ENCODE results near the gene KDM8.

The KDM8 gene

DNA sequence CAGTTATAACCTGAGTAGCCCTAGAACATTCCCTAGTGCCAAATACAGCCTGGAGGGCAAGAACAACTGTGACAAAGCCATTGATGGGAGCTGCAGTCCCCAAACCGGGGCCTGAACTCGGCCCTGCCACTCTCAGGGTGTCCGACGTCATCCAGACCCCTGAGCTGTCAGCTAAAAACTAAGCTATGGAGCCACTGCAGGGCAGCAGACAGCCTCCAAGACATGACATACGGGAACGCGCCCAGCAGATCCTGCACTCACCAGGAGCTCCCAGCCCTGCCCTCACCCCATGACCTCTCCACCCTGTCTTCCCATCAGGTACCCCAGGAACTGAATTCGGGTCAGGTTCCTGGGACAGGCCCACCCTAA lies 28.4 kb downstream of the KDM8 start:
- no peak for DNase-seq

DNA sequence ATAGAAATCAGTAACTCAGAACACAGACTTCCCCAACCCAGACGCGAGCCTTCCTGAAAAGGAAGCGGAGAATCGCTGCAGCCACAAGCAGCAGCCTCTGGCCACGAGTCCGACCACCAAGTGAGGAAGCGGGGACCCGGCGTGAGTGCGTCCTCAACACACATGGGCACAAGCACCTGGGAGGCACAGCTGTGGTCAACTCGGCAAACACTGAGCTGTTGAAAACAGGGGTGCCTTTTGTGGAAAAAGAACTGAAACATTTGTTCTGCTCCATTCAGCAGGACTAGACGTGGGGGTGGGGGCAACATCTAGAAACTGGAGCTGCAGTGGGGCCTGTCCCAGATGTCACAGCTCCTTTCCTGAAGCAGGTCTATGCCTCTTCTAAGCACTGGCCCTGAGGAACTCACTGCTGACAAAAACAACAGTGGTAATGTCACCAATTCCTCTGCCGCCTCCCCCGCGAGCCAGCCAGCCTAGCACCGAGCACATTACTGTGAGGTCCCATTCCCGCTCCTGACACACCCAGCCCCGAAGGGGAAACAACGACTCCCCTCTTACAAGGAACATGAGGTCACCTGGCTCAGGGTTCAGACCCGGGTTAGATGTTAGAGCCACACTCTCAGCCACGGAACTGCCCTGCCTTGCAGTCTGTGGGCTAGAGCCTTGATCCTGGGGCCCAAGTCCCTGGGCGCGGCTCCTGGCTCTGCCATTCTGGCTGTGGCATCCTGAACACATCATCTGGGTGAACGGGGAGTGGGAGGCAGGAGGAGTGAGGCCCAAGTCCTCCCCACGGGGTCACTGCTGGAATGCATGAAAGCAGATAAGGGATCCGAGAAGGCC lies 29.0 kb downstream of the KDM8 start:
- peak in 1 of 2 donors; percentile 63 for DNase-seq

DNA sequence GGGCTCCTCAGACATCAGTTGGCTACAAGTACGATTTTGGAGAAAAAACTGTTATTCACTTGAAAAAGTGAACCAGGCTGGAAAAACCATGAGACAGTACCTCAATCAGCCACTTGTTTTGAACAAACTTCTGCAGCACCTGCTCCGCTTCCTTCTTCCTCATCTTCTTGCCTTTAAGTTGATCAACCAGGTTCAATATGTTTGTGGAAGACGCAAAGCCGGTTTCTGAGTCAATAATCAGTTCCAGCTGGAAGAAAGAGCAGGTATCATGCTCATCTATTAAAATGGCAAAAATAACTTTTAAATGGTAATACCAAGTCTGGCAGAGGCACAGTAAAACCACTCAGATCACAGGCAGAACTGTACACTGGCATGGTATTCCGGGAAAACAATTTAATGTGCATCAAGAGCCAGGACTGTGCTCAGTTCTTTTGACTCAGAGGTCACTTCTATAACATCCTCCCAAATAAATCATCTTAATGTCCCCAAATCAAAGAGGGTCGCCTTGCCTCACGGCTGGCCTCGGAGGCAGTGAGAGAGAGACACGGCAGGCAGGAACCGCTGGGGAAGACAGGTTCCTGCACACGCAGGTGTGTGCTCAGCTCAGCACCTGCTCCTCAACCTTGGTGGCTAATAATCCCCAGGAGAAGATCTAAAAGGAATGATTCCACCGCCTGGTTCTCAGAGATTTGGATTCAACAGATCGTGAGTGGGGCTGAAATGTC lies 29.7 kb downstream of the KDM8 start:
- peak in 1 of 2 donors; percentile 24 for DNase-seq

DNA sequence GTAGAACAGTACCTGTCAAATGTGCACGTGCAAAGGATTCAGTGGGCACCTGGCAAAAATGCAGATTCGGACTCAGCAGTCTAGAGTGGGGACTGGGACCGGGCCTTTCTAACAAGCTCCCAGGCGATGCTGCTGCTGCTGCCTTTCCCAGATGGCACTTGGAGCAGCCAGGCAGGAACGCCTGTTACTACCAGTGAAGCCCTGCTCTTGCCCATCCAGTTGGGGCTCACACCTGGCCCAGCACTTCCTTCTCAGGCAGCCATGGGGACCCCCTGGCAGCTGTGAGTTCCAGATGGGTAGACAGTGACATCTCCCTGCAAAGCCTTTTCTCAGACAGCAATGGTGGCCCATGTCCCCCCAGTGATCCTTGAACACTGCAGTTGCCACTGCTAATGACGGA lies 30.4 kb downstream of the KDM8 start:
- no peak for DNase-seq

DNA sequence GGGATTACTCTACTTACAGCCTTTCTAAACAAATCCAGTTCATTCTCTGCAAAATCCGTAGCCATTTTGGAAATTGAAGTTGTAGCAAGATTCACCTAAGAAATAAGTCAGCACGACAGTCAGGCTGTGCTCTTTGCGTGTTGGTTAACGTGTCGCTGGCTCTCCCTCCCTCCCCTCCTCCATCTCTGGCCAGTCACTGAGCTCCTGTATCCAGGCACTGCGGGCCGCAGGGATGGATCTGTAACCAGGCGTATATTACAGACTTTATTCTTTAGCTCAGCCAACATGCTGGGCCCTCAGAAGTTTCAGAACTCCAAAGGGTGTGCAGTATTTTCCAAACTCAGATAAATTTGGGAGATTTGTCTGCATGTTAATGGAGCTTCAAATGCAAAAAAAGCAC lies 30.8 kb downstream of the KDM8 start:
- DNase-seq = no peak

DNA sequence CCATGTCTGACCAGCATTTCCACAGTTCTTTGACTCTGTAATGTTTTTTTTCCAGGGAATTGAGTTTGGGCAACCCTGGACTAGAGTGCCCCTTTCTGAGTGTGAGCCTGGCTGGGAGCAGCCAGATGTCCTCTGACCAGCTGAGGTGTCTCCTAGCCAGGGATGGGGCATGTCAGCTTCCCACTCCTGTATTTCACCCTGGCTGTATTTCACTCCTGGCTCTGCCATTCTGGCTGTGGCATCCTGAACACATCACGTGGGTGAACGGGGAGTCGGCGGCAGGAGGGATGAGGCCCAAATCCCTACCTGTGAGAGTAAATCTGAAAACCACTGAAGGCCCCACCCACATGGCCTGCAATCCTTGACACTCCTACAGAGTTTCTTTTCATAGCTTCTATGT lies 31.3 kb downstream of the KDM8 start:
- no peak for DNase-seq

DNA sequence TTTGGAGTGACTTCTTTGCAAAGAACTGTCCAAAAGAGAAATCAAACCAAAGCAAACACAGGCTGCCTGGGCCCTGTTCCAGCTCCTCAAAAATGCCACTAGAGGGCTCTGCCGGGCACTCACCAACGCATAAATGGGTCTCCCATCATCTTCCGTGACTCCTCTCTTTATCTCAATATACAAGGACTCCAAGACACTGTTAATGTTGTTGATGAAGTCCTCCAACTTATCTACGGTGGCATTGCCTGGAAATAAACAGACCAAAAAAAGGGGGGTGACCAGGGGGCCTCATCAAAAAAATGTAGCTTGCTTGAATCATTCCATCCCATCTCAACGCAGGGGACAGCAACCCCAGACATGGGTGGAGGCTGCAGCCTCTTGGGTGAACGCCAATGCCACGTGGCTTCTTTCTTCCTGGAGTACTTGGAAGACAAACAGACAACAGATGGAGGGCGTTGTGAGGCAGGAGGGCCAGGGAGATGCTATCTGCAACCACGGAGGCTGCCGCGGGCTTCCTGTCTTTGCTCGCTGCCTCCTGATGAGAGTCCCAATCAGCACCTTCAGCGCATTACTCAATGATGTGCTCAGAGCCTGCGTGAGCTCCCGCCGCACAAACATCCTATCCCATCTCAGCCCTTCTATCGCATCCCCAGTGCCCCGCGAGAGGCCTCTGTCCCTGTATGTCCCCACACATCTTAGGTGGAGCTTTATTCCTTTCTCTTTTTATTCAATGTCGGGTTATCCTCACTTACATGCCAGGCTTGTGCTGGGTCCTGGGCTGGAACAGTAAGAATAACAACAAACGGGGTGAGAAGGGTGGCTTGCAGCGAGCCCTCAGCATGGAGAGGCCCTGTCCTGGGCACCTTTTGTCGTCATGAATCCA lies 32.0 kb downstream of the KDM8 start:
- peak; percentile 92 for DNase-seq

DNA sequence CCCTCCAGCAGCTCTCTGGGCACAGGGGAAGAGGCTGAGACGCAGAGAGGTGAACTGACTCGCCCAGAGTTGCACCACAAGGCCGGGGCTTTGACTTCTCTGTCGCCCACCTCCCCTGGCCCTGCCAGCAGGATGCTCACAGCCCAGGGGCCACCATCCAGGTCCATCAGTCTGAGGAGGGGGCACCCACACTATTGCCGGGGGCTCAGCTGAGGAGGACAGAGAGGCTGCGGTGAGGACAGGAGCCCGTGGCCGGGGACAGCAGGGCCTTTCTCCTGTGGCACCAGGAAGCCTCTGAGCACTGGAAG lies 32.6 kb downstream of the KDM8 start:
- no peak for DNase-seq

DNA sequence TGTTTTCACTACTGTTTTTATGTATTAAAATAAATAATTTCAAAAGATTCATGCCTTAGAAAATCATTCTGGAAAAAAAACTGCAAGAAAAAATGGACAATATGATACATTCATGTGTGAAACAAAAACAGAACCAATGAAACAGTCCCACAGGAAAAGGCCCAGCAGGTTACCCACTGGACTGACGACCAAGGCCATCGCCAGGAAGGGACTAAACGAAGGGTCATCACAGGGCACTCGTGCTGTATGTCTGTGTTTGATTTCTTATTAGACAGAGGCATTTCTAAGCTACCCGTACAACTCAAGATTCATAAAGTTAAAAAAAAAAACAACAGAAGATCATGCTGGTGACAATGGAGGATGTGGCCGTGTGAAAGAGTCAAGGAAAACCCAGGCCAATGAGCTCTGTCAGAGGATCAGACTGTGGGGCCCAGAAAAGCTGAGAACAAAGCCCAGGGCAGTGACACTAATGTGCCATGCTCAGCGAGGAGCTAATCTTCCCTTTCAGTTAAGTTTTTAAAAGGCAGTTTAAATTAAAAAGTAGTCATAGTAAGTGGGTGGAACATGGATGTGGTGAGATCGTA lies 33.4 kb downstream of the KDM8 start:
- no peak for DNase-seq

DNA sequence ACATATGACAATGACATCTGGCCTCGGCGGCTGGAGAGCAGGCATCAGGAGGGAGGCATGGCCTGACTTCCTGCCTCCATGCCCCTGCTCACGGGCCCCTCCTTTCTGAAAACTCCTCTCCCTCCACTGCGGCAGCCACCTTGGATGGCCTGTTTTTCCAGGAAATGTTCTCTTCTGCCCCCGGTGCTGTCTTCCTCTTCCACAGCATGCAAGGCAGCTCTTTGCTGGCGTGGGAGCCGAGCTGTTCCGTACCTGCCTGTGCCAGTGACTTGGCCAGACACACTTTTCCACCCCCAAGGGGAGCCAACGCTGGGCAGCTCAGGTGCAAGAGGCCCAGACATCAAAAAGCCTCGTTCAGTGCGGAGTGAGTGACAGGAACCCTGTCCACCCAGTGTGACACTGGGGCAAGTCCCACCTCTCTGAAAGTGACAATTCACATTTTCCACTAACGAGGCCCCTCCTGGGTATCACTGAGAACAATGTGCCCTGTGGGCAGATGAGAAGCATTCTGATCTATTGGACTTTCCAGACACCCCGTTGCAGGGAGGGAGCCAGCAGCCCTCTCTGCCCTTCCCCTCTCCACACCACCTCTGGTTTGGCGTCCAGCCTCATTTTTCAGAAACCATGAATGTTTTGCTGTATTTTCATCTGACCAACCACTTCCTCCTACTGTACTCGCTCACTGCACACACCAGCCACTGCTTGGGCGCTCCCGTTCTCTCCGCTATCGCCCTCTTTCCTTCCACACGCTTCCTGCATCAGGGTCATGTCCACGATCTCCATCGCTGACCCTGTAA lies 34.1 kb downstream of the KDM8 start:
- peak; percentile 70 to 75 for DNase-seq

DNA sequence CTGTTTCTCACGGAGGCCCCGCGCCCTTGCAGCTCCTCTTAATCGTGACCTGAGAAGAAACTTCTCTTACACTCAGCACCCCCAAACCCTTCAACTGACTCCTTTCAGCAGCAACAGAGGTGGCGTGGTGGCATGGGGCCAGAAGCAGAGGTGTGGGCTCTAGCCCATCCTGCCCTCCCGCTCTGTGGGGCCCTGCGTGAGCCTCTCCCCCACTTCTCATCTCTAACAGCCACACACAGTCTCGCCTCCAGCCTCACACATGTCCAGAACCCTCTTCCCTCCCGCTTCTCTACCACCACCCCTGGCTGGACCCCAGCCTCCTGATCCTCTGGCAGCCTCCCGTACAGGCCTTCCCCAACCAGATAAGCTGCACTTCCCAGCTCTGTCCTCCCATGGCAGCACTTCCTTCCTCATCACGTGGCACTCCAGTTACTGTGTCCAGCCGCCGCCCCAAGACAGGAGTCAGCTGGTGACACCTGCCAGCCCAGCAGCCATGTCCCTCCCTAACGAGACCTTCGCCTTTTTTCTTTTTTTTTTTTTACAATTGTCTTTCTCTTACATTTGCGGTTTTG lies 34.8 kb downstream of the KDM8 start:
- peak in 1 of 2 donors; percentile 35 for DNase-seq

DNA sequence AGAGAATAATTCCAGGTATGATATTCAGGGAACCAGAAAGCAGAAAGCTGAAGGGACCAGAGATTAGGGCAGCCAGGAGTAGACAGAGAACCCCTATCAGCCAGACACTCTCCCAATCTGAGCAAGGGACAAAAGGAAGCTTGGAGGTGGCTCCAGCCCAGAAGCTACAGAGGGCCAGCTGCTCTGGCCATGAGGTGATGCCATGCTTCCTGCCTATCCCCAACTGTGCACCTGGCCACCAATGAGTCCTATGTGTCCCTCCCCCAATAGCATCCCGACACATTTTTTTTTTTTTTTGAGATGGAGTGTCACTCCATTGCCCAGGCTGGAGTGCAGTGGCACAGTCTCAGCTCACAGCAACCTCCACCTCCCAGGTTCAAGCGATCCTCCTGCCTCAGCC lies 35.3 kb downstream of the KDM8 start:
- no peak for DNase-seq

DNA sequence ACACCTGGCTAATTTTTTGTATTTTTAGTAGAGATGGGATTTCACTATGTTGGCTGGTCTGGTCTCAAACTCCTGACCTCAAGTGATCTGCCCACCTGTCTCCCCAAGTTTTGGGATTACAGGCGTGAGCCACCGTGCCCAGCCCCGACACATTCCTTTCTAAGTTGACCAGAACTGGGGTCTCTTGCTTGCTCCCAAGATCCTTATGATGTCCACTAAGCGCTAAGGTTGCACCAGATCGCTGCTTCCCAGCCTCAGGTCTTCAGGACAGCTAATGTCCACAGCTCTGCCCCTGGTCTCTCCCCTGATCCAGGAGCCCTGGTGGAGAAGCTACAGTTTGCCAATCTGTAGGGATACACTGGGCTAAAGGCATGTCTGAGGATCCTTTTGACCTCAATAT lies 35.7 kb downstream of the KDM8 start:
- no peak for DNase-seq

DNA sequence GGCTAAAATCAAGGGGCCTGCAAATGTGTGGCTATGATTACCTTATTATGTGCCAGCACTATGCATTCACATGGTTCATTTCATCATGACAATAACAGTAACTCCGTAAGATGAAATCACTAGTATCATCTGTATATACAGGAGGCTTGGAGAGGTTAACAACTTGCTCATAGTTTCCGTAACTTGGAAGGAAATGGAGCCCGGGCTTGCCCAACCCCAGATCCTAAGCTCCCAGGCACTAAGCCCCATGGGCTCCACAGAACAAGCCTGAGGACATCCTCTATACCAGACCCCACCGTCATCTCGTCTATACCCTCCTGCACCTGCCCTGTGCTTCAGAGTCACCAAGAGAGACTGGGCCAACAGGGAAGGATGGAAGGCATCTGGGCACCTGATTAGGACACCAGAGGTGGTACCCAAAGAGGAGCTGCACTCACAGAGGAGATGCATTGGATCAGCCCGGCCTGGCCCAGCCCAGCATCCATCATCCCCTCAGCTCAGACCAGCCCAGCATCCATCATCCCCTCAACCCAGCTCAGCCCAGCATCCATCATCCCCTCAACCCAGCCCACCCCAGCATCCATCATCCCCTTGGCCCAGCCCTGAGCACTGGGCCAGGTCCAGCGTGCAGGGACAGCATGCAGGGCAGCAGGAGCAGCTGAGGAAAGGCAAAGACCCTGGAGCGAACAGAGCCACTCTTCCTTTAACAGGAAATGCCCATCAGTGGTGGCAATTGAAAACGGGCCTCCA lies 36.8 kb downstream of the KDM8 start:
- DNase-seq = no peak

DNA sequence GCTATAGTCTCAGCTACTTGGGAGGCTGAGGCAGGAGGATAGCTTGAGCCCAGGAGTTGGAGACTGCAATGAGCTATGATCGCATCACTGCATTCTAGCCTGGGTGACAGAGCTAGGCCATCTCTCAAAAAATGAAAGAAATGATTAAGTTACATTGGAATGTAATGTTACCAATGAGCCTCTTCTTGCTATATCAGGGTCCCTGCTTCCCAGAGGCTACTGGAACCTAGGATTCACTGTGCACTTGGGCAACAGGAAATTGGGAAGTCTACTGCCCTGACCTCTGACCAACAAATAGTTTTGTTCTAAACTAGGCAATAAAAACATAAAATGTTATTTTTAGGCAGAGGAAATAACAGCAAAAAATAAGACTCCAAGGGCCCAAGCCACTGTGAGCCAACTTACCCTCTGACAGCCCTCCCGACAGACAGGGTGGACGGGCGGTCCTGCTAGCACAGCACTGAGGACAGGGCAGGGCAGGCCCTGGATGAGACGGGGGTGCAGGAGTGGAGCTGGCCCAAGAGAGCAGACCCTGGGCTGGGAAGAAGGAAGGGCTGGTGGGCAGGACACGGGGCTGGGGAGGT lies 37.7 kb downstream of the KDM8 start:
- no peak for DNase-seq

DNA sequence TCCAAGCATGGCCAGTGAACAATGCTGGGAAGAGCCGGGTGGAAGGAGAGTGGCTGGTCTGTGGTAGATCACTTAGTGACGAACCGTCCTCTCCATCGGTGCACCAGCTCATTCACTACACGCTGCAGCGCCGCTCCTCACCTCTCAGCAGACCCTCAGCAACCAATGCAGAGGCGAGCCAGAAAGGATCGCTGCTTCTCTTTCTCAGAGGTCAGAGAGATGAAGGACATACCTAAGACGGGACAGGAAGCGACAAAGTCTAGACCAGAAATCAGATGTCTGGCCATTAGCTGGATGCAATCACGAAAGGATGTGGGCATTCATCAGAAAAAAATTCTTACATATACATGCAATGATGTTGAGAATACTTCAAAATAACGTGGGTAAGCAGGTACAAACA lies 38.3 kb downstream of the KDM8 start:
- DNase-seq = no peak

DNA sequence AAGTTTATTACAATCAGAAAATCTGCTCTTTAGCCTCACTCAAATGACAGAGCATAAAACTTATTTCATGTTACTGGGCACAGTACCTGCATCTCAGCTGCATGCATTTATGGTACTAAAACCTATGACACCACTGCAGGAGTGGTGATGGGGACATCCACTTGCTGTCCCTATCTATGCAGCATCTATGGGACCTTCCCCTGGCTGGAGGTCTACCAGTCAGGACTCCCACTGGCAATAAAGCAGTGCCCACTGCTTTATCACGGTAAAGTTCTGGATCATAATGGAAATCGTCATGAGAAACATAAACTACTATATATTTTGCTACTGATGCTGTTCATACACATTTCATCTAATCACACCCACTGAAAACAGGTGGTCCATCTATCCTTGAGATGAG lies 39.1 kb downstream of the KDM8 start:
- no peak for DNase-seq

DNA sequence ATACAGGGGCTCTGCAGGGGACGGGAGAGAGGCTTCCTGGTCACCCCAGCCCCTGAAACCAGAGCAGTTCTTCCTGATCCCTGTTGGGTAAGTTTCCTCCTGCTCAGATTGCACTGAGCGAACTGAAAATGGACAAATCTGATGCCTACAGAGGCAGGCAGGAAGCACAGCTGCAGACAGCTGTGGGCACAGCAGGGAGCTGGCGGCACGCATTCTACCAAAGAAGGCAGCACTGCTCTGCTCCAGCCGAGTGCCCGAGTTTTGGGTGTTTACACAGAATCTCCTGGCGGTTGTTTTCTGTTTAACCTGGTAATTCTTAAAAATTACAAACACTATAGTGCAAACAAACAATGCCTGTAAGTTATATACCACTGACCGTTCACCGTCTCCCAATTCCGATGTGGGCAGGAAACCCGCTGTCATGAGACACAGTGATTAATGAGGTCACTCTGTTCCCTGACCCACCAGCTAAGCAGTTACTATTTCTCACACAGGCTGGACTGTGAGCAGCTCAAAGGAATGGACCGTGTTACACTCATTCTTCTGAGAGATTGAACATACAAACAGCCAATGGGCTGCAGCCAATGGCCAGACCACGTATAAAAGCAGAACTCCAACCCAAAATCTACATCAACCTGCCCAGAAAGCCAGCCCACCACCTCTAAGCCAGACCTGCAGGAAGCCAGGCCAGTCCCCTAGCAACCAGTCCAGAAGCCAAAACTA lies 39.7 kb downstream of the KDM8 start:
- peak in 1 of 2 donors; percentile 46 for DNase-seq

DNA sequence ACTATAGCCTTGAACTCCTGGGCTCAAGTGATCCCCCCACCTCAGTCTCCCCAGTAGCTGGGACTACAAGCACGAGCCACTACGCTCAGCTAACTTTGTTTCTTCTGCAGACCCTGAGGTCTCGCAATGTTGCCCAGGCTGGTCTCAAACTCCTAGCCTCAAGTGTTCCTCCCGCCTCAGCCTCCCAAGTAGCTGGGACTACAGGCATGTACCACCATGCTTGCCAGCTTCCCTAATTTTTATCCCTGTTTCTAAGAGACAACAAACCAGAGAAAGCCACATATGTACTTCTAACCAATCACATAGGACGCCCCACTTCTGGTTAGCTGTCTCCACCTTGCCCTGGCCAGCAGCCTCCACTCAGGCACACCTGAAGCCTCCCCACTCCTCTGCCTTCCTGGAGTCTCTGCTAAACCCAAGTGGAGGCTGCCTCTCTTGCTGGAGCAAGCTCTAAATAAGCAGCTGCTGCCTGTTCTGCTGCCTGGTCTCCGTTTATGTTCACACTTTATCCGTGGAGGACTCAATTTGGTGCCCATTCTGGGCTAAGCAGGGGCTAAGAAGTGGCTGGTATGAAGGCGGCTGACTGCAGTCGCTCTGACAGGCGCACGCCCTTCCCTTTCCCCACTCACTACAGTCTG lies 40.5 kb downstream of the KDM8 start:
- DNase-seq = no peak

DNA sequence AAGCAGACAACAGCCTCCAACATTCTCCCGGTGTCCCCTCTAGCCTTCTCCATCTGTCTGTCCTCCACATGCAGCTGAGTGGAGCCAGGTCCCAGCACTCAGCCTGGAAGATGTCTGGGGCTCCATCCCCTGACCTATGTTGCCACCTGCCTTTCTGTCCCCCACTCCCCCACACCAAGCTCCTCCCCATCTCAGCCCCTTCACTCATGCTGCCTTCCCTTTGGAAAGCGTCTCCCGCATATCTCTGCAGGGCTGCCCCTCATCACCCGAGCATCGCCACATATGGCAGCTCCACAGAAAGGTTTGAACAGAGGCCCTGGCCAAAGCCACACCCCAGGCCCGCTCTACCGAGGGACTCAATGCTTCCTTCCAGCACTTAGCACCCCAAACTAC lies 41.0 kb downstream of the KDM8 start:
- no peak for DNase-seq

All from CD4-positive, alpha-beta T cell treated with Interleukin-4 for 1 hour (primary cell).